Activated T-helper 9 cell treated with anti-CD3 and anti-CD28 coated beads, Interleukin-2, amount 50 U/mL, for 16 hours (primary cell): ENCODE measurements around the gene ITPR3.

Source experiments
- DNase-seq: peaks from one replicate; pipeline ENCODE4 v3.0.0-alpha.2; 2020; ENCODE audit warnings: low read depth

ITPR3 gene

DNA sequence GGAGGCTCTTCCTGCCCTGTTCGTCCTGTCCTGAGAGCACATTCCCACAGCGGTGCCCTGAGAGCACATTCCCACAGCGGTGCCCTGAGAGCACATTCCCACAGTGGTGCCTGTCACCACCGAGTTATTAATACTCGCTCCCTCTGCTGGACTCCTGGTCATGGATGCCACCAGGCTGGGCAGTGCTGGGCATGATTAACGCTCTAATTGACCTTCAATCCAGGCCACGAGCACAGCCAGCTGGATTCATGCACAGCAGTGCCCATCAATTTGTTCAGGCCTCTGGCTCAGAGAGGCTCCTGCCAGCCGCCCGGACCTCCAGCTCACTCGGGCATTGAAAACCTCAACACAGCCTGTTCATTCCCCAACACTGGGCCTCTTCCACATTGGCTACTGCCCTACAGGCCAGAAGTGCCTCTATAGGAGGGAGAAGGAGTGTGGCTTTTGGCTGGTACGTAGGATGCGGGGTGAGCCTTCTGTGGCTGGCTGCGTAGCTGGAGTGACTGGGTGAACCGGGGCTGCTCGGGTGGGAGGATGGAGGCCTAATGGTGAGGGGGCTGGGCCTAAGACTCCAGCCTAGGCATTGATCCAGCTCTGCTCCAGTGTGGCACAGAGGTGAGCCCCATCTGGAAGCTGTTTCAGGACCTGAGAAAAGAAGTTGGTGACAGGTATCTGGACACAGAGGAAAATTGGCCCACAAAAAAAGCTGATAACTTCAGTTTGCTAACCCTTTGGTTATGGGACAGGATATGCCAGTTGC lies 116.3 kb downstream of the ITPR3 start:
- no peak for DNase-seq

DNA sequence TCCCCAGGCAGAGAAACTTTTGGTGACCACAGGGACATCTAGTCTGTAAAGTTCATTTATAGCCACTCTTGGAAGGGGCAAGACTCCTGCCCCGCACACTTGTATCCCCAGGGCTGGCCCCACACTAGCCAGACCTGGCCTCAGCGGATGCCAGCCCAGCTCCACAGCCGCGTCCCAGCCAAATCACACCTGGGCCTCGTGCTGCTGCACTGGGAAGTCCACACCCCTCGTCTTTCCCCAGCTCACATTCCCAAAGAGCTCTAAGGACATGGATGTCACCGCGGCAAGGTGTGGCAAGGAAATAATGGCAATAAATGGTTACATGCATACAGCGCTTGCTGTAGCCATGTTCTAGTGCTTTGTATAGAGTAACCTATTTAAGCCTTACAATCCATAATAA lies 117.0 kb downstream of the ITPR3 start:
- no peak for DNase-seq

DNA sequence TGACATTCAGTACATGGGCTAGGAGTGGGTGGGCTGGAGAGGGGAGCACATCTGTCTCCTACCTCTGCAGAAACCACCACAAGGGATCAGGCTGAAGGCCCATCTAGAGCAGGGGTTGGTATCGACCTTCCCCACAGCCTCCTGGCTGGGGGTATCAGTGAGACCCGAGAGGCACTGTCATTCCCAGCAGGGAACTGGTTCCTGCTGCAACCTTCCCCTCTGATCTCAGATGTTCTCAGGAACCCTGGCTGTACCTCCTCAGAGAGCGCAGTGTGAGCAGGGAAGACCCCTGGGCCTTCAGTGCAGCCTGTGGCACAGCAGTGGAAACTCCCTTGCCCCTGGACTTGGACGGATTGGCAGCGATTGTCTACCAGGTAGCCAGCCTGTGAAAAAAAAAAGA lies 117.8 kb downstream of the ITPR3 start:
- no peak for DNase-seq

DNA sequence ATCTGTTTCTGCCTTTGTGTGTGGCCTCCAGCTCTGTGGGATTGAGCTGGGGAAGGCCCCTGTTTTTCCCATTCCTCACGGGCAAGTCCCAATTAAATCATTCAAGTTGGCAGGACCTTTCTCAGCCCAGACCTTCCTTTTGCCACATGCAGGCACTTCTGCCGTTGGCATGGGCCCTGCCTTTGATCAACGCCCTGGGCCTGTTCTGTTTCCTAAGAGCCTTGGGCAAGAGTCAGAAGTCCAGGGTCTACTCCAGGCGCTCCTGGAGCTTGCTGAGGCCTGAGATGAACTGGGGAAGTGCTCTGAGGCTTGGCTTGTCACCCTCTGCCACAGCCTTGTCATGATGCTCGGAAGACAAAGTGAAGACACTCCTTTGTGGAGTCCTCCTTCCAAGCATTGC lies 118.4 kb downstream of the ITPR3 start:
- no peak for DNase-seq

DNA sequence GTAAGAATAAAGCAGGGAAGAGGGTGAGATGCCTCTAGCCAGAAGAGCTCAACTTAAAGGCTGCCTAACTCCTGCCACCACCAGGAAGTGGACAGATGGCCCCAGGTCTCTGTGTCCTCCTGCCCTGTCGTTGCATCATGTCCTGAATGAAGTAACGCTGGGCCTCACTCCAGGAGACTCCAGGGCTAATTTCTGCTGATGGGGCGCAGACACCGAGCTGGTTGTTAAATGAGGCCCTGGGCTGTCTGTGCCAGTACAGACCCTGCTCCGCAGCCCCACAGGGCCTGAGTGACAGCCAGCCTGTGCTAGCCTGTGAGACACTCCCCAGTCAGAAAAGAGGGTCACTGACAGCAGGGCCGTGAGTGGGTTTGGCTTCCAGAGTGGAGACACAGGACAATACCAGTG lies 119.1 kb downstream of the ITPR3 start:
- no peak for DNase-seq

DNA sequence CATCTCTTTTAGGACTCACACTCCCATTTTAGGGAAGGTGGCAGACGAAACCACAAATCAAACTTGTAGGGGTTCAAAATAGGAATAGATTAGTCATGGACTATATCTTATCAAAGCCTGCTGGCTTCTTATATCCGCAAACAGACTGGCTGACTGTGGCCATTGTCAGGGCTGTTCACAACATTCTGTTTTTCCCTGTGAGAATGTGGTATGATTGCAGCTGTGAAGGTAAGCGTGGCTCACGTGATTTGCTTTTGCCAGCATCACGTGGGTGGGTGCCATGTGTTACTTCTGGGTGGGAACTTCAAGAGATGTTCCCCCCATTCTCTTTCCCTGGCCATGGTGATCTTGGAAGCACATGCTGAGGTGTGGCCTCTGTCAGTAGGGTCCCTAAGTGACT lies 119.7 kb downstream of the ITPR3 start:
- no peak for DNase-seq

DNA sequence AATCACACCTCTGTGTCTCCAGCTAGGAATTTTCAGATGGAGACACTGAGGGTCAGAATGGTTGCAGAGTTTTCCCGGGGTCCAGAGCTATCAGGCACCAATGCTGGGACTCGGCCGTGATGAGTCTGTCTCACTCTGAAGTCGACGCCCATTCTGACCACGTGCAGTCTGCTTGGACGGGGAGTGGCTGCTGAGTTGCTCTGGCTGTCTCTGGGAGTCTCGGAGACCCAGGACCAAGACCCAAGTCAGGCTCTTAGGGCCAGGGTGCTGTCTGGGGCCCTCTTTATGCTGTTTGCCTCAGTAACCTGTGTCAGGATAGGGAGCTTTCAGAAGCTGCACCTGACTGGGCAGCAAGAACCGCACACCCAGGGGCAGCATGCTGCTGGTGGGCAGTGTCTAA lies 121.0 kb downstream of the ITPR3 start:
- DNase-seq = no peak

DNA sequence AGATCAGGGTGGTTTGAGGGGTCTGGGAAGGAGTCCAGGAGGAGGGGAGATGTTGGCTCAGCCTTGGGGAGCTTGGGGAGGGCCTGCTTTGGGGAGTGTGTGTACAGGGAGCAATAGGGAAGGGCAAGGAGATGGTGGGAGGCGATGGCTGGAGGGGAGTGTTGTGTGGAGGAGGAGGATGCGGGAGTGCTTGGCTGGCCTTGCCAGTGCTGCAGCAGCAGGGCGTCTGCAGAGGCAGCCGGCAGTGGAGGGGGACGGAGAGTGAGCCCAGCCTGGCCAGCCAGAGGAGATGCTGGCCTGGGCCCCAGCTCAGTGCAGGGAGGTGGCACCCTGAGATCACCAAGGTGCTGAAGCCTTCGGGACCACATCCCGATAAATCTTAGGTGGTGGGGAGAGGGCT lies 121.7 kb downstream of the ITPR3 start:
- no peak for DNase-seq

DNA sequence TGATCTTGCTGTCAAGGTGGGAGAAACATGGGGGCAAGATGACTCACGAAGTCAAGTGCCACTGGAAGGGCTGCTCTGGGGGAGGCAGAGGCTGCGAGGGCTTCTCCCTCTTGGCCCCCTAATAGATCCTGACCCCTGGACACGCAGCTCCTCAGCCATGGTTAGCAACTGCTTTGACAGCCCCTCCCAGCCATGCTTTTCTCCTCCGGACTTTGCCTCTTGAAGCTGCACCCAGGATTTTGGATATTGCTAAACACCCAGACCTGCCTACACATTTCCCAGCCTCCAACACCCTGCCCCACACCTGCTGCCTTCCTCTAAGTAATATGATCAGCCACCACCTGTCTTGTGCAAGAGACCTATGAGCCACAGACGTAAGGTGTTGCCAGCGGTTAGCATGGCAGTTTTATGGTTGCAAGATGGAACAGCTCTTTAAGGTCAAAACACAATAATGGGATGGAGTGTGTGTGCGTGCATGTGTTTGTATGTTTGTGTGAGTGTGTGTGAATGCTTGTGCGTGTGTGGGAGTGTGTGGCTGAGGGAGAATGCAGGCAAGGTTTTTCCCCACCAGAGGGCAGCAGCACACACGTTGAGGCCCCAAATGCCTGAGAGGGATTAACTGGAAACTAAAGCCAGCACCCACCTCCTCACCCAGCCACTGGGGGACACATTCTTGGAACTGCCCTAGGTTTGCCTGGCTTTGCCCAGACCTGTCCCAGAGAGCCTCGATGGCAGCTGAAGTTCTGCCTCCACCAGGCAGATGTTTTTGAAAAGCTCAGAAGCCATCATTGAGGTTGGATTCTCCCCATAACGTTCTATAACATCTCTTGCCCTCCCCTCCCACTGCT lies 123.1 kb downstream of the ITPR3 start:
- DNase-seq = peak; percentile 58

DNA sequence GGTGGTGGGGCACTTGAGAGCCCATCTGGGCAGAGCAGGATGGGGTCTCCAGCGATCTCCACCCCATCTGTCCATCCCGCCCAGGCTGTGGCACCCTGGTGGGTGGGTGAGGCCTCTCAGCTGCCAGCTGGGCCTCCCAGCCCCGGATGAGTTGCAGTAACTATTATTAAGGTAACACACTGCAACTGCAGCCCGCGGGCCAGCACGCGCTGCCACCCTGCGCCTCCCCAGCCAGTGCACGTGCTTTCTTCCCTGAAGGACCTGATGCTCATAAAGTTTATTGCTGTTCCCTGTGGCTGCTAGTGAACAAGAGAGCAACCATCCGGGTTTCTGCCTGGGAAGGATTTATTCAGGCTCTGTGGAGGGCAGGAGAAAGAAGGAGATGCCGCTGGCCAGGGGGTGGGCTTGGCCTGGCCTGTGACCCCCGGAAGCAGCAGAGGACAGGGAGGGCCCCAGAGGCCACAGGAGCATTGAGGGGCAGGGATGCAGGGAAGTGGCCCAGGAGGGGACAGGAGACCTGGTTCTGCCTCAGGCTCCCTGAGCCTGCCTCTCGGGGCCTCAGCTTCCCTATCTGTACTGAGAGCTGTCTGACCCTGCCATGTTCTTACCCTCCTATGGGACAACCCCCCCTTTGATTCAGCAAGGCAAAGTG lies 123.9 kb downstream of the ITPR3 start:
- DNase-seq = no peak

DNA sequence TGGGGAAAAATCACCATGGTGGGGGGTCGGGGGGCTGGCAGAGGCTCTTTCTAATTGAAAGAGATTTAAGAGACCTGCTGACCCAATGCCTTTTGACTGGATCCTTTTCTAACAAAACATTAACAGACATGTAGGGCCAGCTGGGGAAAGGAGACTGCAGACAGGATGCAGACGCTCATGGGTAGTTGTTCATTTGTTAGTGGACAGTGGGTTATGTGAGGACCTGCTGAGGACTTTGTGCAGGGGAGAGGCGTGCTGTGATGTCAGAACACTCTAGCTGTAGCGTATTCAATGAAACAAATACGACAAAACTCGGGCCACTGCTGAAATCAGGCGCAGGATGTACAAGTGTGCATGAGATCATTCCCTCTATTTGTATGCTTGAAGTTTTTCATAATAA lies 124.4 kb downstream of the ITPR3 start:
- DNase-seq = no peak
